ENCODE measurements around the gene TAF4.

Gene TAF4

GRCh38 chr20:61968036-61968810, 97.5 kb downstream of the TAF4 start:
- Histone ChIP-seq H3K9ac (ENCODE audit: low read length) (no peak overlapping the region), H3K4me1 (ENCODE audit: low read length) (no peaks in the 10 kb centered on the region), H3F3A (ENCODE audit: insufficient read depth, low read length) (no peaks in the 10 kb centered on the region), H3K4me2 (ENCODE audit: low read depth, low read length) (no peak overlapping the region), H3K79me2 (ENCODE audit: low read length) (no peaks in the 10 kb centered on the region), H3K9me3 (replicated peaks; ENCODE audit: insufficient read depth, low read length) (no peaks in the 10 kb centered on the region), H3K27me3 (replicated peaks; ENCODE audit: insufficient read depth, low read length) (peaks cover 15% of the 10 kb centered on the region), H4K20me1 (ENCODE audit: insufficient read depth, low read length) (no peaks in the 10 kb centered on the region), H3K27ac (ENCODE audit: low read length) (no peak overlapping the region), H3K36me3 (replicated peaks; ENCODE audit: insufficient read depth, low read length) (no peaks in the 10 kb centered on the region), H3K9me2 (replicated peaks; ENCODE audit: insufficient read depth, low read length) (no peaks in the 10 kb centered on the region), H2AFZ (ENCODE audit: low read length) (no peak overlapping the region), H3K4me3 (ENCODE audit: low read length) (no peak overlapping the region)
- TF ChIP-seq EZH2 (optimal IDR thresholded peaks at IDR 0.05; ENCODE audit: low read depth, low read length) (no peak), CTCF (IDR thresholded peaks at IDR 0.05; ENCODE audit: low read length) (no peak), EZH2phosphoT487 (IDR thresholded peaks at IDR 0.05; ENCODE audit: low read length) (no peak)
- DNase-seq = no peak

GRCh38 chr20:61967300-61967699, 98.4 kb downstream of the TAF4 start:
- Histone ChIP-seq H3K27ac (ENCODE audit: low read length) (no peak overlapping the region), H3K36me3 (replicated peaks; ENCODE audit: insufficient read depth, low read length) (no peaks in the 10 kb centered on the region), H4K20me1 (ENCODE audit: insufficient read depth, low read length) (no peaks in the 10 kb centered on the region), H3K4me2 (ENCODE audit: low read depth, low read length) (no peak overlapping the region), H3K9me3 (replicated peaks; ENCODE audit: insufficient read depth, low read length) (no peaks in the 10 kb centered on the region), H2AFZ (ENCODE audit: low read length) (no peak overlapping the region), H3K79me2 (ENCODE audit: low read length) (no peaks in the 10 kb centered on the region), H3K4me1 (ENCODE audit: low read length) (no peaks in the 10 kb centered on the region), H3K4me3 (ENCODE audit: low read length) (no peak overlapping the region), H3F3A (ENCODE audit: insufficient read depth, low read length) (no peaks in the 10 kb centered on the region), H3K9ac (ENCODE audit: low read length) (no peak overlapping the region), H3K9me2 (replicated peaks; ENCODE audit: insufficient read depth, low read length) (no peaks in the 10 kb centered on the region), H3K27me3 (replicated peaks; ENCODE audit: insufficient read depth, low read length) (peaks cover 21% of the 10 kb centered on the region)
- TF ChIP-seq CTCF (IDR thresholded peaks at IDR 0.05; ENCODE audit: low read length) (no peak), EZH2phosphoT487 (IDR thresholded peaks at IDR 0.05; ENCODE audit: low read length) (no peak), EZH2 (optimal IDR thresholded peaks at IDR 0.05; ENCODE audit: low read depth, low read length) (no peak)
- no peak for DNase-seq

GRCh38 chr20:61966492-61967244, 99.0 kb downstream of the TAF4 start:
- Histone ChIP-seq H3K79me2 (ENCODE audit: low read length) (no peaks in the 10 kb centered on the region), H3F3A (ENCODE audit: insufficient read depth, low read length) (no peaks in the 10 kb centered on the region), H3K4me3 (ENCODE audit: low read length) (no peak overlapping the region), H2AFZ (ENCODE audit: low read length) (no peak overlapping the region), H3K4me1 (ENCODE audit: low read length) (no peaks in the 10 kb centered on the region), H3K36me3 (replicated peaks; ENCODE audit: insufficient read depth, low read length) (no peaks in the 10 kb centered on the region), H3K27me3 (replicated peaks; ENCODE audit: insufficient read depth, low read length) (peaks cover 27% of the 10 kb centered on the region), H3K9me3 (replicated peaks; ENCODE audit: insufficient read depth, low read length) (no peaks in the 10 kb centered on the region), H3K9ac (ENCODE audit: low read length) (no peak overlapping the region), H3K4me2 (ENCODE audit: low read depth, low read length) (no peak overlapping the region), H3K27ac (ENCODE audit: low read length) (no peak overlapping the region), H4K20me1 (ENCODE audit: insufficient read depth, low read length) (no peaks in the 10 kb centered on the region), H3K9me2 (replicated peaks; ENCODE audit: insufficient read depth, low read length) (no peaks in the 10 kb centered on the region)
- DNase-seq = no peak
- no peak for TF ChIP-seq CTCF (IDR thresholded peaks at IDR 0.05; ENCODE audit: low read length)
- no peak for TF ChIP-seq EZH2phosphoT487 (IDR thresholded peaks at IDR 0.05; ENCODE audit: low read length)
- TF ChIP-seq EZH2 (optimal IDR thresholded peaks at IDR 0.05; ENCODE audit: low read depth, low read length) = no peak
